GM21367 (cell line): ENCODE data around the gene RRAGC.
"Not testable (repeated sequence)": the region's sequence is repeated elsewhere in the genome, so short reads cannot be mapped to it uniquely, and the experiment has no call there.

Experiments used
- ATAC-seq: cut with Tn5 transposase; IDR thresholded peaks from one replicate; pipeline ENCODE4 v1.9.1; 2021; ENCODE audit not compliant: unreplicated experiment

RRAGC gene

DNA sequence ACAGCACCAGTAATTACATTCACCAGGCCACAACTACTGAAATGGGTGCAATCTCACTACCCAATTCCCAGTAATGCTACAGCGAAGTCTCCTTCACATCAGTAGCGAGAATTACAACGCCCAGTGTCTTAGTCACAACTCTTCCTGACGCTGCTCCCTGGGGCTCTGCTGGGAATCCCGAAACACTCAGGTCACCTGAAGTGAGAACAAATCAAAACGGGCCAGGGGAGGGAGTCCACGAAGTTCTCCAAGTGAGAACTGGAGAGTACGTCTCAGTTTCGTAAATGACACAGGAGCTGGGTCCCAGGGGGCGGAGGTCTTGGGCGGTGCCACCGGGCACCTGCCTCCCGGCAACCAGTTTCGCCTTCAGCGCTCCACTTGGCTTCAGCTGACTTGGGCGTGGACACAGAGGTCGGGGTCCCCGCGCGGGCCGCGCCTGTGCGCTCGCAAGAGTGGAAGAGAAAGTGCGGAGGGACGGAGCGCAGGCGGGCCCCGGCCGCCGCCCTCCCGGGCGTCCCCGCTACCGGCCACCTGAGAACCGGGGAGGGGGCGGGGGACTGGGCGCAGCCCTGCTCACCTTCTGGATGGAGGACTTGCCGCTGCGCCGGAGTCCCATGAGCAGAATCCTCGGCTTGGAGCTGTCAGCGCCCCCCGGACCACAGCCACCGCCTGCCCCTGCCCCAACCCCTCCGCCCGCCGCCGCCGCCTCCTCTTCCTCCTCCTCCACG, 575 bp downstream of the RRAGC start:
- ATAC-seq, result peak; percentile 28

DNA sequence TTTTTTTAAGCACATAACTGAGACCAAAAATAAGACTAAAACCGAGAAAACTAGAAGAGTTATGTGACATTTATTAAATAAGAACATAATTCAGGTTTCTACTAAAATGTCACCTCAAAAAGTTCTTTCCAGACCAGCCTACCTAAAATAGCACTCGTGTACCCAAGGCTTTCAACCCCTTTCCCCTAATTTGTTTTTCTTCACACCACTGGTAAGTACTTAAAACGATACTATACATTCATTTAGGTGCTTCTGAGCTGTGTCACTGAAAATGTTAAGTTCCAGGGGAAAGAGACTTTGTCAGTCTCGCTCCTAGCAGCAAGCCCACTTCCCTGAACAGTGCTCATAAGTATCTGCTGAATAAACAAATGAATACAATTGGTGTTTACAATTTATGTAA, 6.8 kb downstream of the RRAGC start:
- no peak for ATAC-seq

DNA sequence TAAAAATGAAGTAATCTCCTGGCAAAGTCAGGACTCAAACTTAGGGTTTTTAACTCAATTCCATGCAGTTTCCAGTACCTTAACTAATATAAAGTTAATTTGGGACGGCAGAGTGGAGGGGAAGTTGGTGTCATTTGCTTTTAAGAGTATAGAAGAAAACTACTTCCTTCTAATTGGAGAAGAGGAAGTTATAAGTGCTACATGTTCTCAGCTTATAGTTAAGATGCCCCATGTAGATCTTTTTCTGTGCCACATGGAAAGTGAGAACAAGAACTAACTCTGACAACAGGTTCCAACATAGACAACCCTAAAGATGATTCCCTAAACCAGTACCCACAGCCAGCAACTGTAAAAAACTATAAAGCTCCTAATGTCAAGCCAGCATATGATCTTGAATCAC, 11.5 kb downstream of the RRAGC start:
- ATAC-seq, result no peak

DNA sequence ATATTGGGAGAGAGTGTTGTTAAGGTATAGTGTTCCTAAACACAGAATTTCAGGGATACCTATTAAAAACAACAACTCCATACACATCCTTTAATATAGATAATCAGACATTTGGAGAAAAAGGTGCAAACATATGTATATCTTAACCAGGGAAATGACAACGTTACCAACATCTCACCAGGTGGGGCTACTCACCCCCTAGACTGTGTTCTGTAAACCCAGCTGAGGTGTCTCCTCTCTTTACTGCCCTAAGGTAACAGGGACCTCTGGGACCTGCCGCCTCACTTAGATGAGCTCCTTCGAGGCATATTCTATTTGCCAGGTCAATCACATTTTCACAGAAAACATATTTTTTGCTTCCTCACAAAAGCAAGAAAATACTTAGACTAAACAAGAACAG, 13.4 kb downstream of the RRAGC start:
- no peak for ATAC-seq

DNA sequence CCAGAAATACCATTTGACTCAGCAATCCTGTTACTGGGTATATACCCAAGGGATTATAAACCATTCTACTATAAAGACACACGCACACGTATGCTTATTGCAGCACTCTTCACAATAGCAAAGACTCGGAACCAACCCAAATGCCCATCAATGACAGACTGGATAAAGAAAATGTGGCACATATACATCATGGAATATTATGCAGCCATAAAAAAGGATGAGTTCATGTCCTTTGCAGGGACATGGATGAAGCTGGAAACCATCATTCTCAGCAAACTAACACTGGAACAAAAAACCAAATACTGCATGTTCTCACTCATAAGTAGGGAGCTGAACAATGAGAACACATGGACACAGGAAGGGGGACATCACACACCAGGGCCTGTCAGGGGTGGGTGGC, 14.5 kb downstream of the RRAGC start:
- not testable (repeated sequence) for ATAC-seq

DNA sequence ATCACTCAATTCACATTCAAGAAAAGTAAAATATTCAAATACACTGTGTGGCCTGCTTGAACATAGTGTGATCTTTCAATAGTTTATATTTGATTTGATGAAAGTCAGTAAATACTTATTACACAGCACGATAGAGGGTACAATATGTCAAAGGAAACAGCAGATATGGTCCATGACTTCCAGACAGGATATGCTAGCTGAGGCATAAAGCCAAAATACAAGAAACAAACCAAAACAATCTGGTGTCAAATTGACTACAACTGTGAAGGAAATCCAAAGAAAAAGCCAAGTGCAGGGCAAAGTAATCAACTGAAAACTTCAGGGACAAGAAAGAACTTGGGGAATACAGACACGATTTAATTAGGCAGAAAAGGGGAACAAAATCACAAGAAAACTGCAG, 19.3 kb downstream of the RRAGC start:
- no peak for ATAC-seq

DNA sequence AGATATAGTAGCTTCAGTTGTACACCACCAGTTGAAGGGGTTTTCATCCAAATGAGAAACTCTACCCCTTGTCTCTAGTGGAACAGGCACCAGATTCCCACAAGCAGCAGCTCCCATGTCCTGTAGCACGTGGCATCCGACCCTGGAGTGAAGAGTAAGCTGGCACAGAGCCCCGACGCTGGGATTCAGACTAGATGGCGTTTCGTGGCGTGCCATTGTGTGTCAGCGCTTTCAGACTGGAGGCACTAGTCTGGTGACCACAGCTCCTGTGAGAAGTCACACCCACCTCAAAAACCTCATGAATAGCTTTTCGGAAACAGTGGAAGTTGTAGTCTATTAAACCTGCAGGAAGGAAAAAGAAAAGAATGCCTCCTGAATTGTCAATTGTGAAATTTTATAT, 20.2 kb downstream of the RRAGC start:
- no peak for ATAC-seq

DNA sequence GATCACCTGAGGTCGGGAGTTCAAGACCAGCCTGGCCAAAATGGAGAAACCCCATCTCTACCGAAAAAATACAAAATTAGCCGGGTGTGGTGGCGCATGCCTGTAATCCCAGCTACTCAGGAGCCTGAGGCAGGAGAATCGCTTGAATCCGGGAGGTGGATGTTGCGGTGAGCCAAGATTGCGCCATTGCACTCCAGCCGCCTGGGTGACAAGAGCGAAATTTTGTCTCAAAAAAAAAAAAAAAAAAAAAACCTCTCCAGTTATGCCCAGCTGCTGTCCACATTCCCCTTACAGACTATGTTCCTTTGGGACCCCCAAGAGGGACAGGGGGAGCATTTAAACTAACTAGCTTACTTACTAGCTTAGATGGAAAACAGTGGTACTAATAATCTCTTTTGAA, 23.3 kb downstream of the RRAGC start:
- ATAC-seq, result not testable (repeated sequence)

DNA sequence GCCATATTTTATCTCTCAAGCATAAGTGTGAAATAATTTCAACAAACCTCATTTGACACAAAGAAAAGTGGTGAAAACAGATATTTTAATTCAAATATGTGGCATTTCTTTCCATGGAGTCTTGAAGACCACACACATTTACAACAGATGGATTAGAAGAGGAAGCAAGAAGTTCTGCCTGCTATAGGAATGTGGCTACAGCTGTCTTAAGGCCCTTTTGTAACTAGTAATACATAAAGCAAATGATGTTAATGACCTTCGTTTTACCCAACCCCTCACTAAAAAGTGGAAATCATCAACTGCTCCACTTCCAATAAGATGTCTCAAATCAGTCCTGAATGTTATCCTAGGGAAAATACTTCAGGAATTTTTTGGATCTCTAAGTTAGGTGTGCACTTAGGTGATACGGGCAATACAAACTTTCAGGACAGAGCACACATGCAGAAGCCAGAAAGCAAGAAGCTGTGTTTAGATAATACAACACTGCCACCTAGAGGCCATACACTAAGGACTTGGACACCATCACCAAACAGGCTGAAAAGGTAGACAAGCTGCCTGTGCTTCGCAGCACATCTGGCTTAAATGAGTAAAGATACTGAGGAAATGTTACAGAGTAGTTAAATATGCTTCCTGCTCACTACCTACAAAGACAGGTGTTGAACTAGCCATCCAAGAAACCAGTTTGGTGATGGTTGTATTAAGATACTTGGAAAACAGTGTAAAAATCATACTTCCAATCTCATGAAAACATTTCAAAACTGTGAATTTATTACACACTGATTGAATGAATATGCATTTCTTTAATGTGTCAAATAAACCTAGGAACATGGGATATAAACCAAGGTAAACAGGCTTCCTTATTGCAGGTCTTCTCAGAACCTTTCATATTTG, 24.4 kb downstream of the RRAGC start:
- ATAC-seq, result peak; percentile 57

DNA sequence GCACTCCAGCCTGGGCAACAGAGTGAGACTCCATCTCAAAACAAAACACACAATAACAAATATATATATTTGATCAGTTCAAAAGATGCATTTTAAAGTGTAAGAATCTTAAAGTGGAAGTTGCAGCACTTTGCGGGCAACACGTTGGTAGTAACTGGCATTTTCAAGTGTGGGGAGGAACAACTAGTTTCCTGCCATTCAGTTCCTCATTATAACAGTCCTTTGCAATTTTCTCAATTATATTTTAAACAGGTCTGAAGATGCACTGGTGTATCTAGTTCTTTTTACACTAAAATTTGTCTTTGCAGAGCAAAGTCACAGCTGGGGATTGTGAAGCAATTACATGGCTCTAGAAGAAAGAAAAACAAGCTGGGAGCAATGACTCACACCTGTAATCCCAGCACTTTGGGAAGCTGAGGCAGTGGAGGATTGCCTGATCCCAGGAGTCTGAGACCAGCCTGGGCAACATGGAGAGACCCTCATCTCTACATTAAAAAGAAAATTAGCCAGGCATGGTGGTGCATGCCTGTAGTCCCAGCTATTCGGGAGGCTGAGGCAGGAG, 25.3 kb downstream of the RRAGC start:
- no peak for ATAC-seq

DNA sequence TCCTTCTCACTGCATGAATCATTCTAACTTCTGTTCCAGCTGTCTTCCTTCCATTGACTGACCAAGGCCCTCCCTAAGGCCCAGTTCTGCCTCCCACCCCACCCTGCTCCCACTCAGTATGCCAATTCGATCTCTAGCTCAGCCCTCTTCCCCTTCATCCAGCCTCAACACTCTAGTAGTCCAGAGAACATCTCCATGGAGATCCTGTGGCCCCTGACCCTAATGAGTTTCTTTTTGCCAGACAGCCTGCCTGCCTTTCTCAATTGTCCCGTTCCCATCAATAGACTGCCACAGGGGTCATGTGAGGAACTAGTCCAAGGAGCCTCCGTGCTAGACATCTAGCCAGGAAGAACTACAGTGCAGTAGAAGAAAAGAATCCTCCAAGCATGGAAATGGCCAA, 26.4 kb downstream of the RRAGC start:
- ATAC-seq, result no peak

DNA sequence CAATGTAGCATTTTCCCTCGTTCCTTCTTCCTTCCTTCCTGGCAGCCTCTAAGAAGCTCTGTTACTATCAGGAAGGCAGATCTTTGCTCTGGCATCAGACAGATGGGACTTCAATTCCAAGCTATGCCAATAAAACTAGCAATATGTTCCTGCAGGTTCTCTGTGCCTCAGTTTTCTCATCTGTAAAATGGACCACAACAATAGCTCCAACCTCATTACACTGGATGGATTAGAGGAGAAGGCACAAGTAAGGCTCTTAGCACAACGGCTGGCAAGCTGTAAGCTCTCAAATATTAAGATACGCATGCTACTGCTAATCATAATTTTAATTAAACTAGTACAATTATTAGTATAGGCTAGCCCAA, 27.2 kb downstream of the RRAGC start:
- ATAC-seq, result no peak

DNA sequence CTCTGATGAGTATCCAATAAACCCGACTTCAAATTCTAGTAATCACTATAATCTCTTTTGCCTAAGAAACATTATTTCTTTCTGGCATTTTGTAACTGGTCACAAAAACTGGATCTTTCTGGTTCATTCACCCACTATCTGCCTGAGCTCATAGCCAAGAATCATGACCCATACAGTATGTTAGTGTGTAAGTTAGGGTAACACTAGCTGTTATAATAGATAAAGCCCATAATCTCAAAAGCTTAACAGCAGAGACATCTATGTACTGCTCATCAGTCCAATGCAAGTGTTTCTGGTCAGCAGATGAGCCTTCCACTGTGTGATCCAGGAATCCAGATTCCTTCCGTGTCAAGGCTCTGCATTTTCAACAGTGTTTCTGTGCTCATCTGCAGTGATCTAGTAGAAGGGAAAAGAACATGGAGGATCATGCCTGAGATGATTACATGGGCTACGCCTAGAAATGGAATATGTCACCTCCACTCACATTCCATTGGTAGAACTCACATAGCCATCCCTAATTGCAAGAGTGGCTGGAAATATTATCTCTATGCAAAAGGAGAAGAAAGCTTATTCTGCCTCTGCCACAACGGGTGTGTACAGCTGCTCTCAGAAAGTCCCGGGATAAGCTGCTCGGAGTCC, 27.7 kb downstream of the RRAGC start:
- ATAC-seq, result no peak

DNA sequence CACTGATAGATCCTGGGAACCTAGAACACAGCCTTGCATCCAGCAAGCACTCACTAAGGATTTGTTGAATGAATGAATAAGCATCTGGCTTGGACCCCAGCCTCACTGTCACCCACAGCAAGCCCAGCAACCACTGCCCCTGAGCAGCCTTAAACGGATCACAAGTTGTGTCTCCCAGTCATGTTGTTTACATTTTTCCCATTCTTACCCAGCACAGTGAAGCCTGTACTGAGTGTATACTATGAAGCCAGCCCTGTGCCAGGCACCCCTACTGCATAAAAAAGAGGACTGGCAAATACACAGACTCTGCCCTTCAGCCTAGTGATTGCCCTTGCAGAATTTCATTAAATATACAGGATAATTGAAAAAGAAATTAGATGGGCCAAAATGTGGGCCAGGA, 30.2 kb downstream of the RRAGC start:
- no peak for ATAC-seq

DNA sequence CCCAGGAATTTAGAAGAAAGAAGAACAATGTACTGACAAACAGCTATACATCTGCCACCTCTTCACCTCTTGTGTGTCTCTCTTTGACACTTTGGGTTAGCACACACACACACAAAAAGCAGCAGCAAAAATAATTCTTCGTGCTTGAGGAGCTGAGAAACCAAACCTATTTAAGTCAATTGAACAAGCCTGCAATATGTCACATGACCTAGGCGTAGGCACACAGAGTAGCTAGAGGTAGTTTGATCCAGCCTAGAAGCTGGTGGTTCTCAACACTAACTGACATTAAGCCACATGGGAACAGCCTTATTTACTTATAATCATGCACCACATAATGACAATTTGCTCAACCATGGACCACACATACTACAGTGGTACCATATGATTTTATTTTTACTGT, 32.3 kb downstream of the RRAGC start:
- no peak for ATAC-seq

DNA sequence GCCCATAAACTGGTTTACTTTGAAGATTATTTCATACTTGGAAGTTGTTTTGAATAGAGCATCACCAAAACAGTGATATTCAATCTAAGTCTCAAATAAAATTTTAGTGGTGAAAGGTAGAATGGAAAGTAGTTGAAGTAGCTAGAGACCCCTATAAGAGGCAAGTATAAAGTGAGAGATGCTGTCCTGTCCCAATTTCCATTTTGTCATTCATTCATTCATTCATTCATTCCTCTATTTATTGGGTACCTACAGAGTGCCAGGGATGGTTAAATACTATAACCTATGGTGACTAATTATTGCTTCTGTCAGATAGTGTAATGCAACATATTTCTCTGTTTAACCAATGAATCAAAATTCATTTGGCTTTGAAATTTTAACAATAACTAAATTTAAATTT, 32.7 kb downstream of the RRAGC start:
- ATAC-seq, result no peak

DNA sequence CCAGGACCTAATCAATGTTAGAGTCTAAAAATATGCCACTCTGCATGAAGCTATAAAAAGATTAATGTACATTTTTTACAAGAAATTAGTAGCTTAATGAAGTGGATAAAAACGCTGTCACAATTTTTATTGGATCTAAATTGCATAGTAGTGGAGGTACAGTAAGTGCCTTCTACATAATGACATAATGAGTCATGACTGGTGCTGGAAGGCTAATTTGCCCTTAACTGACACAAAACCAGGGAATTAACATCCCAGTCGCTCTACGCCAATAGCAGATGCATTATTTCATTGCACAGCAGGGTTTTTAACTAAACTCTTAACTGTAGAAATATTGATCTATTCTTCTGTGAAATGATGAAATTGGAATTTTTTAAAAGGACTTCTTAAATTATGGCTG, 33.3 kb downstream of the RRAGC start:
- no peak for ATAC-seq

DNA sequence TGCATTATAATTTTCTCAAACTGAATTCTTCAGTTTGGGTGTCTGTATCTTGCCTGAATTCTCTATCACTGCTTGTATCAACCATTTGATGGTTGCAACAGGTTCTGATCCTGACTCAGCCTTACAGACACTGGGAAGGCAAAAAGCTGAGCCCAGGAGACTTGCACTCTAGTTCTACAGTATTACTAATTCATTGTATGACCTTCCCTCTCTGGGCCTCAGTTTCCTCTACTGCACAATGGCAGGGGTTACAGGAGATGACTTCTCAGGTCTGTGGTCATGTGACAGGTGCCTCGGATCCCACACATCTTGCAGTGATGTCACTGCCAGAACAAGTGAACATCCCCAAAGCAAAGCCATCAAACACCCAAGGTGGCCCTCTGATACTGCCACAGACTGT, 38.7 kb downstream of the RRAGC start:
- no peak for ATAC-seq

DNA sequence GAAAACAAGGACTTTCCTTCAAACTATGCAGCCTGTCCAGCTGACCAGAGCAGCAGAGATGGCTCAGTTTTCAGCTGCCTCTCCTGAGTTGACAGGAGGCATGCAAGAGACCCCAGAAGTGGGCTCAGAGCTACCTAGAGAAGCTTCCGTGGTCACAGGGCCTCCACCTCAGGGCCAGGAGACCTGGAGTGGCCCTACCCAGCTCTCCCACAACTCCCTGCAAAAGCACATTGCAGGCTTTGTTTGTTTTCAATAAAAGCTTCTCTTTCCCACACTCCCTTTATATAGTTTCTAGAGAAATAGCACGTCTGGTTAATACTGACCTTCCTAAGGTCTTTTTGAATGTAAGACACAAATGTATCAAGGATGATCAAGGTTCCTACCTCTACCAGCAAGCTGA, 40.1 kb downstream of the RRAGC start:
- ATAC-seq, result no peak

DNA sequence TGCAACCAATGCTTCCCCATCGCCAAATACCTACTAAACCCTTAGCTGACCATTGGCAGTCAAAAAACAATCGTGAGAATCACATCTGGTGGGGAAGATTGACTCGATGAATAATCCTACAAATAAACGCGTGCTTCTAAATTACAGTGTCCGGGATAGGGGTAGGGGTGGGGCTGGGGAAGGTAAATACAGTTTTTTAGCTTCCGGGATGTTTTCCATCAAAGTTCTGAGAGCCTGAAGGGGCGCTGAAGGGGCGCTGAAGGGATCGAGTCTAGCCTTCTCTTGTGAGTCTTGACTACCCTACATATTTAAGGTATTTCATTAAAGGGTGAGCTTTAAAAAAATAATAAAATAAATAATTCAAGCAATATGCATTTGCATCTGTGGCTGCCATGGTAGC, 40.5 kb downstream of the RRAGC start:
- ATAC-seq, result no peak

DNA sequence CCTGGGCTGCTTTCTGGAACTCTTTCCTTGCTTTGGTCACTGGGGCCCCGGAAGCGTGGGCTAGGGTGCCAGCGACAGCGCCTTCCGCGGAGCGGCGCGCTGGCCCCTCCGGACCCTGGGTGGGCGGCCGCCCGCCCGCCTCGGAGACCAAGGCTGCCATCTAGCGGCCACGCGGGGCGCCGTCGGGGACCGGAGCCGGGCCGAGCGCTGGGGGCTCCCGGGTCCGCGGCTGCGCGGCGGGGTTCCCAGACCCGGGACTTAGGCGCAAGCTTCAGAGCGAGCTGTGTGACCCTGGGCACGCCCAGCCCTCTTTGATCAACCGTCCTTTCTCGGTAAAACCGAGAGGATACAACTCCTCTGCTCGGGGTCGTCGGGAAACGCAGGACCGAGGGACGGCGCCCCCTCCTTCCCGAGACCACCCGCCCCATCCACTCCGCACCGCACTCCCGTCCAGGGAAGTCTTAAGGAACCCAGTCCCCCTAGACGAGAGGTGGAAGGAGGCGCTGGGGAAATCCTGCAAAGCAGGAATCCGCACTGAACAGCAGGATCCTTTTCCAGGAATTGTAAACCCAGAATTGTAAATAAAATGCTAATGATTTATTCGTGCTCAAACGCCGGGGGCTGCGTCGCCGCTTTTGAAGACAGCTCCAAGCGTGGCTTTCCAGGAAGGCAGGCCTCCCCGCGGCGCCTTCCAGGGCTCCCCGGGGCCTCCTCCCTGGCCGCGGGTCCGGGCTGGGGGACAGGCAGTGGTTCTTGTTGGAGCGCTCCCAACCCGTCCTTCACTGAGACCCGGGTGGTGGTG, 41.2 kb downstream of the RRAGC start:
- no peak for ATAC-seq
